Common myeloid progenitor, CD34-positive (primary cell): Measurements from ENCODE around the gene NF2. TPM values are rescaled to one million over a fixed set of nuclear protein-coding genes. Genes with fewer than 3 reads are reported as not detected.
"Not testable (repeated sequence)": the region's sequence is repeated elsewhere in the genome, so short reads cannot be mapped to it uniquely, and the experiment has no call there.

Experiments used
- CTCF ChIA-PET: fragments of 350-600 bp; sonication (Branson Sonifier 250); formaldehyde crosslinking; loops from one replicate; lab custom pipeline; 2021; ENCODE audit warnings: antibody characterized with exemption; lab: Charles Lee
- POLR2A ChIA-PET: fragments of 350-600 bp; sonication (Branson Sonifier 250); formaldehyde crosslinking; loops from one replicate; lab custom pipeline; 2021; ENCODE audit warnings: antibody characterized with exemption; lab: Charles Lee
- DNase-seq, 3 donors: peaks; one replicate each; pipeline versions ENCODE4 v3.0.0 to v3.0.0-alpha.2; 2013
- H3K27ac ChIP-seq, 2 experiments: 1 replicate in 1 of 2; 2 replicates in 1 of 2; pipeline ENCODE4 v1.7.0; 2013; ENCODE audit warnings: inconsistent platforms in 2 of 2, low read length in 2 of 2, mild to moderate bottlenecking in 2 of 2, low read depth in 1 of 2, moderate library complexity in 1 of 2; ENCODE audit not compliant: severe bottlenecking in 2 of 2, insufficient read depth in 1 of 2, poor library complexity in 1 of 2
- H3K27me3 ChIP-seq, 5 experiments: replicated peaks in 2 of 5; 1 replicate in 3 of 5; 2 replicates in 2 of 5; pipeline versions ENCODE4 v1.6.1 to v1.7.0; 2013; ENCODE audit warnings: low read length in 4 of 5, mild to moderate bottlenecking in 2 of 5, moderate library complexity in 2 of 5, inconsistent platforms in 1 of 5; ENCODE audit not compliant: insufficient read depth in 5 of 5, control insufficient read depth in 4 of 5
- H3K36me3 ChIP-seq, 4 experiments: 1 replicate in 2 of 4; 2 replicates in 2 of 4; pipeline versions ENCODE4 v1.6.1 to v1.7.0; 2013; ENCODE audit warnings: low read length in 3 of 4, control low read depth in 1 of 4, mild to moderate bottlenecking in 1 of 4; ENCODE audit not compliant: control insufficient read depth in 4 of 4, insufficient read depth in 4 of 4
- H3K4me1 ChIP-seq, 4 experiments: 1 replicate in 3 of 4; 2 replicates in 1 of 4; pipeline versions ENCODE4 v1.6.1 to v1.7.1; 2013; ENCODE audit warnings: low read length in 3 of 4, mild to moderate bottlenecking in 3 of 4, control low read depth in 1 of 4, inconsistent platforms in 1 of 4, moderate library complexity in 1 of 4; ENCODE audit not compliant: control insufficient read depth in 4 of 4, insufficient read depth in 4 of 4; ENCODE audit errors: control extremely low read depth in 1 of 4
- H3K4me3 ChIP-seq, 7 experiments: 1 replicate in 4 of 7; 2 replicates in 3 of 7; pipeline versions ENCODE4 v1.5.1 to v1.7.0; 2013; ENCODE audit warnings: mild to moderate bottlenecking in 7 of 7, low read length in 6 of 7, moderate library complexity in 6 of 7, inconsistent platforms in 2 of 7, low read depth in 2 of 7, control low read depth in 1 of 7; ENCODE audit not compliant: insufficient read depth in 4 of 7, control insufficient read depth in 1 of 7; ENCODE audit errors: extremely low read depth in 1 of 7
- H3K9me3 ChIP-seq, 5 experiments: 1 replicate in 4 of 5; 2 replicates in 1 of 5; pipeline versions ENCODE4 v1.6.1 to v1.7.1; 2013; ENCODE audit warnings: low read length in 4 of 5, mild to moderate bottlenecking in 2 of 5, inconsistent platforms in 1 of 5, low read depth in 1 of 5, moderate library complexity in 1 of 5; ENCODE audit not compliant: control insufficient read depth in 4 of 5, insufficient read depth in 2 of 5; ENCODE audit errors: control extremely low read depth in 1 of 5
- WGBS: methylation state at CpG from one replicate; pipeline ENCODE4 v1.1.5; 2013; ENCODE audit not compliant: insufficient coverage; 5-methylcytosine and 5-hydroxymethylcytosine counted together
- polyA plus RNA-seq: library from polyadenylated mRNA; unstranded; fragments of 120-200 nt; gene quantifications from one replicate; pipeline ENCODE4 v1.2.1, GENCODE V29; 2013

The NF2 gene
- 7.9 TPM for polyA plus RNA-seq

- 0% methylated on average over 64 of the region's 74 CpGs for WGBS
- CTCF ChIA-PET, result interaction anchor here (0.9 to 1.2 kb wide), 3 partner anchors 16 to 35 kb away, joined by 3 to 6 read pairs (median 4); no protein-coding TSS in a partner anchor
- POLR2A ChIA-PET, result interaction anchor here (0.8 kb wide), 1 partner anchor 42 kb away, joined by 3 read pairs; no protein-coding TSS in a partner anchor
Measured at GRCh38 chr22:29603358-29604075, at the start of gene NF2. TSS of gene NF2 (plus strand) at chr22:29603633. CDS start at chr22:29603999, 366 bp downstream.

GRCh38 chr22:29555065-29555644, 48.3 kb upstream of the NF2 start:
- POLR2A ChIA-PET, result interaction anchor here (0.5 kb wide), 1 partner anchor 18 kb away, joined by 4 read pairs; no protein-coding TSS in a partner anchor

More at GRCh38 chr22:29603358-29604075, at the start of gene NF2:
- peak; percentile 99 to 100 (median 100) for DNase-seq
- Histone ChIP-seq H3K9me3 (no peaks in the 10 kb centered on the region), H3K27me3 (no peaks in the 10 kb centered on the region), H3K36me3 (peaks cover 3 to 5% (median 4%) of the 10 kb centered on the region in 4 experiments), H3K4me1 (peaks cover 7 to 20% (median 16%) of the 10 kb centered on the region in 4 experiments), H3K4me3 (peak within 1 kb of the TSS; percentile 79 to 96 (median 92)), H3K27ac (peak within 1 kb of the TSS; percentile 78 to 94)

GRCh38 chr22:29559030-29559429, 44.4 kb upstream of the NF2 start:
- no peaks in the 10 kb centered on the region for H3K9me3 ChIP-seq
- DNase-seq, result no peak
- no peak overlapping the region for H3K27ac ChIP-seq
- peaks cover 10 to 68% (median 53%) of the 10 kb centered on the region in 4 experiments for H3K36me3 ChIP-seq
- 100% methylated on average over 3 of the region's 6 CpGs for WGBS
- POLR2A ChIA-PET, result no interaction called here
- CTCF ChIA-PET, result interaction anchor here (0.7 kb wide), 1 partner anchor 104 kb away, joined by 3 read pairs; no protein-coding TSS in a partner anchor
- H3K4me1 ChIP-seq, result peaks cover 1 to 5% (median 3%) of the 10 kb centered on the region in 4 experiments
- no peak overlapping the region for H3K4me3 ChIP-seq
- H3K27me3 ChIP-seq, result no peaks in the 10 kb centered on the region

More at GRCh38 chr22:29555065-29555644, 48.3 kb upstream of the NF2 start:
- peak overlapping the region in 1 of 2 experiments; percentile 21 for H3K27ac ChIP-seq
- H3K9me3 ChIP-seq, result no peaks in the 10 kb centered on the region
- peaks cover 6 to 51% (median 34%) of the 10 kb centered on the region in 4 experiments for H3K36me3 ChIP-seq
- WGBS, result 100% methylated on average over 2 of the region's 4 CpGs
- H3K4me1 ChIP-seq, result peaks cover 3 to 12% (median 6%) of the 10 kb centered on the region in 4 experiments
- CTCF ChIA-PET, result interaction anchor here (1.0 to 2.7 kb wide), 6 partner anchors 11 to 83 kb away, joined by 3 to 14 read pairs (median 4); no protein-coding TSS in a partner anchor
- no peak for DNase-seq
- H3K4me3 ChIP-seq, result no peak overlapping the region
- no peaks in the 10 kb centered on the region for H3K27me3 ChIP-seq

GRCh38 chr22:29559853-29560252, 43.6 kb upstream of the NF2 start:
- Histone ChIP-seq H3K4me1 (no peaks in the 10 kb centered on the region), H3K9me3 (no peaks in the 10 kb centered on the region), H3K36me3 (peaks cover 10 to 70% (median 54%) of the 10 kb centered on the region in 4 experiments), H3K27me3 (no peaks in the 10 kb centered on the region), H3K27ac (no peak overlapping the region), H3K4me3 (no peak overlapping the region)
- DNase-seq, result no peak
- WGBS, result 95% methylated on average over 2 of the region's 2 CpGs
- ChIA-PET CTCF (interaction anchor here (0.7 to 0.9 kb wide), 2 partner anchors 14 to 105 kb away, joined by 3 read pairs; no protein-coding TSS in a partner anchor), POLR2A (no interaction called here)

GRCh38 chr22:29563652-29564460, 39.6 kb upstream of the NF2 start:
- H3K4me1 ChIP-seq, result no peaks in the 10 kb centered on the region
- H3K4me3 ChIP-seq, result no peak overlapping the region
- ChIA-PET CTCF (interaction anchor here (1.8 kb wide), 2 partner anchors 7 to 10 kb away, joined by 3 to 4 read pairs; no protein-coding TSS in a partner anchor), POLR2A (interaction anchor here (0.6 kb wide), 1 partner anchor 14 kb away, joined by 3 read pairs; no protein-coding TSS in a partner anchor)
- WGBS, result 96% methylated on average over 4 of the region's 6 CpGs
- peaks cover 11 to 57% (median 34%) of the 10 kb centered on the region in 4 experiments for H3K36me3 ChIP-seq
- DNase-seq, result no peak
- no peak overlapping the region for H3K27ac ChIP-seq
- no peaks in the 10 kb centered on the region for H3K9me3 ChIP-seq
- H3K27me3 ChIP-seq, result no peaks in the 10 kb centered on the region

GRCh38 chr22:29566513-29566912, 36.9 kb upstream of the NF2 start:
- H3K4me3 ChIP-seq, H3K27ac ChIP-seq, DNase-seq, H3K27me3 ChIP-seq, H3K4me1 ChIP-seq, POLR2A ChIA-PET, H3K9me3 ChIP-seq: not testable (repeated sequence)
- peaks cover 12 to 51% (median 25%) of the 10 kb centered on the region in 4 experiments for H3K36me3 ChIP-seq
- 93% methylated on average over 3 of the region's 7 CpGs for WGBS
- CTCF ChIA-PET, result interaction anchor here (2.9 kb wide), 1 partner anchor 13 kb away, joined by 14 read pairs; the partner anchor contains the start of gene THOC5
